Neuronal stem cell (in vitro differentiated cells): ENCODE results near the gene ZNF407.

Experiments
- DNase-seq: peaks from one replicate; pipeline ENCODE4 v3.0.0-alpha.2; 2013; ENCODE audit warnings: low spot score
- H2AFZ ChIP-seq: one replicate; pipeline ENCODE4 v1.6.1; 2013; ENCODE audit warnings: mild to moderate bottlenecking, low read length, inconsistent platforms
- H2AK5ac ChIP-seq: 2 replicates; pipeline ENCODE4 v1.6.1; 2013; ENCODE audit warnings: low read depth, mild to moderate bottlenecking, inconsistent platforms, low read length, moderate library complexity, mixed read lengths
- H2BK120ac ChIP-seq: 2 replicates; pipeline ENCODE4 v1.6.1; 2013; ENCODE audit warnings: low read depth, mild to moderate bottlenecking, inconsistent platforms, low read length, moderate library complexity, mixed read lengths
- H2BK12ac ChIP-seq: one replicate; pipeline ENCODE4 v1.6.1; 2013; ENCODE audit warnings: low read length, inconsistent platforms
- H2BK15ac ChIP-seq: 2 replicates; pipeline ENCODE4 v1.6.1; 2013; ENCODE audit warnings: mild to moderate bottlenecking, low read length, inconsistent platforms, mixed read lengths
- H2BK5ac ChIP-seq: one replicate; pipeline ENCODE4 v1.6.1; 2013; ENCODE audit warnings: inconsistent platforms, mild to moderate bottlenecking, low read length, moderate library complexity
- H3K14ac ChIP-seq: one replicate; pipeline ENCODE4 v1.6.1; 2013; ENCODE audit warnings: low read length, inconsistent platforms
- H3K18ac ChIP-seq: 2 replicates; pipeline ENCODE4 v1.6.1; 2013; ENCODE audit warnings: low read length, inconsistent platforms
- H3K23ac ChIP-seq: 2 replicates; pipeline ENCODE4 v1.6.1; 2013; ENCODE audit warnings: low read depth, mild to moderate bottlenecking, mixed read lengths, low read length, inconsistent platforms; ENCODE audit not compliant: poor library complexity
- H3K27ac ChIP-seq: replicated peaks from 3 replicates; pipeline ENCODE4 v1.5.1; 2013; ENCODE audit warnings: low read length, inconsistent platforms
- H3K27me3 ChIP-seq, 3 experiments: 2 replicates each; pipeline ENCODE4 v1.6.1; 2013; ENCODE audit warnings: low read length in 3 of 3, mild to moderate bottlenecking in 2 of 3, inconsistent platforms in 1 of 3, low read depth in 1 of 3, mixed read lengths in 1 of 3, moderate library complexity in 1 of 3; ENCODE audit not compliant: control insufficient read depth in 3 of 3, insufficient read depth in 3 of 3
- H3K36me3 ChIP-seq, 2 donors: replicated peaks in 1 of 2; 2 replicates each; pipeline ENCODE4 v1.6.1; 2013; ENCODE audit warnings: low read length in 2 of 2; ENCODE audit not compliant: control insufficient read depth in 2 of 2, insufficient read depth in 2 of 2
- H3K4ac ChIP-seq: 2 replicates; pipeline ENCODE4 v1.6.1; 2013; ENCODE audit warnings: inconsistent platforms, mild to moderate bottlenecking, low read length, moderate library complexity
- H3K4me1 ChIP-seq, 2 donors: 1 replicate in 1 of 2; 2 replicates in 1 of 2; pipeline ENCODE4 v1.6.1; 2013; ENCODE audit warnings: low read length in 2 of 2, low read depth in 1 of 2; ENCODE audit not compliant: control insufficient read depth in 2 of 2, insufficient read depth in 1 of 2
- H3K4me2 ChIP-seq: one replicate; pipeline ENCODE4 v1.6.1; 2013; ENCODE audit warnings: mild to moderate bottlenecking, low read length, inconsistent platforms; ENCODE audit not compliant: insufficient read depth, poor library complexity, severe bottlenecking
- H3K4me3 ChIP-seq, 2 donors: 2 replicates each; pipeline ENCODE4 v1.5.1; 2013; ENCODE audit warnings: low read length in 2 of 2, mild to moderate bottlenecking in 2 of 2, inconsistent platforms in 1 of 2, moderate library complexity in 1 of 2
- H3K79me1 ChIP-seq: one replicate; pipeline ENCODE4 v1.6.1; 2013; ENCODE audit warnings: low read depth, mild to moderate bottlenecking, inconsistent platforms, low read length, moderate library complexity
- H3K9ac ChIP-seq: one replicate; pipeline ENCODE4 v1.6.1; 2013; ENCODE audit warnings: mild to moderate bottlenecking, low read depth, low read length, inconsistent platforms; ENCODE audit not compliant: poor library complexity
- H3K9me3 ChIP-seq, 2 donors: replicated peaks in 1 of 2; 2 replicates each; pipeline versions ENCODE3 to v1.6.1; 2013; ENCODE audit warnings: low read length in 2 of 2, mild to moderate bottlenecking in 2 of 2, inconsistent platforms in 1 of 2, low read depth in 1 of 2, mixed read lengths in 1 of 2, moderate library complexity in 1 of 2; ENCODE audit not compliant: control insufficient read depth in 2 of 2, insufficient read depth in 1 of 2
- H4K8ac ChIP-seq: one replicate; pipeline ENCODE4 v1.6.1; 2013; ENCODE audit warnings: low read depth, mild to moderate bottlenecking, inconsistent platforms, low read length, moderate library complexity
- H4K91ac ChIP-seq: one replicate; pipeline ENCODE4 v1.6.1; 2013; ENCODE audit warnings: low read length, low read depth, mild to moderate bottlenecking, inconsistent platforms; ENCODE audit not compliant: poor library complexity
- WGBS, 2 donors: extraction: QIAGEN DNeasy Blood & Tissue Kit; methylation state at CpG; one replicate each; pipeline ENCODE4 v1.1.7; 2013; ENCODE audit warnings: missing lambda C conversion rate in 2 of 2, mixed read lengths in 1 of 2; ENCODE audit not compliant: insufficient read length in 2 of 2, insufficient replicate concordance in 1 of 2; ENCODE audit errors: extremely low coverage in 2 of 2; 5-methylcytosine and 5-hydroxymethylcytosine counted together

Gene ZNF407

GRCh38 chr18:75051757-75052156 lies 454.1 kb downstream of the ZNF407 start:
- H2BK12ac ChIP-seq, result no peak overlapping the region
- H3K23ac ChIP-seq, result no peak overlapping the region
- no peak overlapping the region for H3K18ac ChIP-seq
- no peaks in the 10 kb centered on the region for H3K79me1 ChIP-seq
- no peak overlapping the region for H2BK120ac ChIP-seq
- no peak overlapping the region for H3K14ac ChIP-seq
- H2AK5ac ChIP-seq, result no peak overlapping the region
- no peak overlapping the region for H2AFZ ChIP-seq
- no peak overlapping the region for H3K4me3 ChIP-seq
- no peaks in the 10 kb centered on the region for H3K27me3 ChIP-seq
- H3K4ac ChIP-seq, result no peak overlapping the region
- no peak overlapping the region for H4K91ac ChIP-seq
- H3K9me3 ChIP-seq, result no peaks in the 10 kb centered on the region
- no peak overlapping the region for H3K9ac ChIP-seq
- no peaks in the 10 kb centered on the region for H3K36me3 ChIP-seq
- no peak overlapping the region for H3K4me2 ChIP-seq
- no peak overlapping the region for H2BK15ac ChIP-seq
- H2BK5ac ChIP-seq, result no peak overlapping the region
- H4K8ac ChIP-seq, result no peak overlapping the region
- H3K27ac ChIP-seq, result no peak overlapping the region
- no peaks in the 10 kb centered on the region for H3K4me1 ChIP-seq
- no peak for DNase-seq
- WGBS, 2 donors, result no CpG with 5 or more reads among the region's 9 CpGs

- no peaks in the 10 kb centered on the region for H3K36me3 ChIP-seq
- peak overlapping the region; percentile 69 for H3K23ac ChIP-seq
- H2BK5ac ChIP-seq, result no peak overlapping the region
- no peak overlapping the region for H3K18ac ChIP-seq
- H3K79me1 ChIP-seq, result no peaks in the 10 kb centered on the region
- H3K4ac ChIP-seq, result no peak overlapping the region
- no peak overlapping the region for H2AK5ac ChIP-seq
- no peak overlapping the region for H3K14ac ChIP-seq
- H4K8ac ChIP-seq, result no peak overlapping the region
- DNase-seq, result no peak
- no peak overlapping the region for H2BK12ac ChIP-seq
- no peak overlapping the region for H4K91ac ChIP-seq
- H3K27me3 ChIP-seq, result no peaks in the 10 kb centered on the region
- no peak overlapping the region for H3K4me2 ChIP-seq
- peaks cover 0 to 1% of the 10 kb centered on the region in 2 donors for H3K4me1 ChIP-seq
- no peaks in the 10 kb centered on the region for H3K9me3 ChIP-seq
- H2BK120ac ChIP-seq, result no peak overlapping the region
- H3K4me3 ChIP-seq, result no peak overlapping the region
- no peak overlapping the region for H2AFZ ChIP-seq
- no peak overlapping the region for H3K9ac ChIP-seq
- H2BK15ac ChIP-seq, result no peak overlapping the region
- no CpG with 5 or more reads among the region's 13 CpGs for WGBS, 2 donors
- no peak overlapping the region for H3K27ac ChIP-seq
These were observed 454.8 kb downstream of the ZNF407 start for GRCh38 chr18:75052475-75052874.

- Histone ChIP-seq H3K23ac (no peak overlapping the region), H3K9me3 (no peaks in the 10 kb centered on the region), H3K4ac (no peak overlapping the region), H2AK5ac (no peak overlapping the region), H3K4me2 (no peak overlapping the region), H3K27me3 (no peaks in the 10 kb centered on the region), H2BK12ac (no peak overlapping the region), H3K4me3 (no peak overlapping the region), H2BK120ac (no peak overlapping the region), H2AFZ (no peak overlapping the region), H2BK15ac (no peak overlapping the region), H3K18ac (no peak overlapping the region), H4K91ac (no peak overlapping the region), H3K14ac (no peak overlapping the region), H3K79me1 (no peaks in the 10 kb centered on the region), H3K27ac (no peak overlapping the region), H3K36me3 (no peaks in the 10 kb centered on the region), H3K9ac (no peak overlapping the region), H4K8ac (no peak overlapping the region), H2BK5ac (no peak overlapping the region), H3K4me1 (peaks cover 2% of the 10 kb centered on the region in 2 donors)
- WGBS, 2 donors, result no CpG with 5 or more reads among the region's 9 CpGs
- DNase-seq, result no peak
These were observed 455.5 kb downstream of the ZNF407 start for GRCh38 chr18:75053028-75053629.

- Histone ChIP-seq H4K91ac (no peak overlapping the region), H3K4me3 (no peak overlapping the region), H3K36me3 (no peaks in the 10 kb centered on the region), H3K27me3 (no peaks in the 10 kb centered on the region), H2BK12ac (no peak overlapping the region), H2AK5ac (no peak overlapping the region), H2BK5ac (no peak overlapping the region), H2BK120ac (no peak overlapping the region), H3K4me2 (no peak overlapping the region), H3K79me1 (no peaks in the 10 kb centered on the region), H3K14ac (no peak overlapping the region), H3K4ac (no peak overlapping the region), H3K9ac (no peak overlapping the region), H4K8ac (no peak overlapping the region), H3K27ac (no peak overlapping the region), H3K9me3 (no peaks in the 10 kb centered on the region), H3K4me1 (peaks cover 2% of the 10 kb centered on the region in 2 donors), H2AFZ (no peak overlapping the region), H3K23ac (no peak overlapping the region), H3K18ac (no peak overlapping the region), H2BK15ac (no peak overlapping the region)
- DNase-seq, result no peak
- WGBS, 2 donors, result no CpG with 5 or more reads among the region's 7 CpGs
These were observed 456.4 kb downstream of the ZNF407 start for GRCh38 chr18:75054046-75054445.
